GM18505 (cell line): ENCODE measurements around the gene C16orf46.
"Not testable (repeated sequence)": the region's sequence is repeated elsewhere in the genome, so short reads cannot be mapped to it uniquely, and the experiment has no call there.

ENCODE experiments used
- ATAC-seq: cut with Tn5 transposase; IDR thresholded peaks from one replicate; pipeline ENCODE4 v1.9.1; 2021; ENCODE audit not compliant: unreplicated experiment
- POLR2A ChIP-seq: IDR thresholded peaks from 4 replicates; pipeline ENCODE4 v1.6.1; 2011; ENCODE audit warnings: borderline replicate concordance; ENCODE audit not compliant: insufficient read depth, insufficient read length; ENCODE audit errors: extremely low read depth

Gene C16orf46, protein sequence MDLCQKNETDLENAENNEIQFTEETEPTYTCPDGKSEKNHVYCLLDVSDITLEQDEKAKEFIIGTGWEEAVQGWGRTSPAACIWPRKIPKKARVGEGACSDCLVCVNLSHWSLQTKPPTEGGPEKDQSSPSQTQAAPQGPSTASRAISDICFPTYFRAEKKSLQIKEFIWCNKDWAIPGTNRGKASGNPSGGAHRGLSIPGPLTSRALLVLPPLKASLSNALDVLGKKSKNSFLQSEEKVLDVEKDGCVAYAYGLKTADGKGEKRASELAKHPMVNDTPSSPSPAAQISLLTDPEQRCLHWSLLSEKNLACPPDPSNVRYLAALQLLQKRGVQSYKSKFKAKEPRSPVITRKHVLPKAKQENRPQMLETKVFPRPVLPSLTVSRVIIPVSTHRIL

DNA sequence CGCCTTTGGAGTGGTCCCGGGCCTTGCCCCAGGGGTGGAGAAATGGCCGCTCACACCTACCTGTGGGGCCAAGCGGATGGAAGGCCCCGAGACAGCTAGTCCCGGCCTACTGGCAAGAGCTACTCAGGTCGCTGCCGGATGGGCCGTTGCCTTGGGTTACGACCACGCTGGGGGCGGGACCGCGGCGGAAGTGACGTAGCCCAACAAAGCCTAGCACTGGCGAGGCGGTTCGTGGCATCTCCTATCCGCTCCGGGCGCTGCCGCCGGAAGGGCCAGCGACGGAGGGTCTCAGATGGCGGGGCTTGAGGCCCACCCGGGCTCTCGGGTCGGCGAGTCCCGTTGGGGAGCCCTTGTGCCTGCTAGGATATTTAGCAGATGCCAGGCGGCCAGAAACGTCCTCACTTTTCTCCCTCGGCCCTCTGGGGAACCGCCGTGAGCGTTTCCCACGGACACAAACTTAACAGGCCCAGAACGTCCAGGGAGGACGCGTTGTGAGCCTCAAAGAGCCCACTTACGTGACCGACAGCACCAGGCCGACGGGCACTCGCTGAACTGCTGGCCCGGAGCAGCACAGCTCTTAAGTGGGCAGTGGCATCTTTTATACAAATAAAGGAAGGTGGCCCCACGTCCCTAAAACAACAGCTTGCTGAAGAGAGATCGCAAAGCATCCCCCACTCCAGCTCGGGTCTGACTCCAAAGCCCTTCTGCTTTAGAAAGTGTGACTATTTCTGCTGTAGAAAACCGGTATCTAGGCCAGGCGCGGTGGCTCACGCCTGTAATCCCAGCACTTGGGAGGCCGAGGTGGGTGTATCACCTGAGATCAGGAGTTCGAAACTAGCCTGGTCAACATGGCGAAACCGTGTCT, at the start of gene C16orf46:
C16orf46 (minus strand) TSS at position 163 of the 865 bp plus-strand sequence. CDS start 13,283 bp downstream, outside the sequence.
- peak; percentile 90 for TF ChIP-seq POLR2A
- peak; percentile 96 for ATAC-seq

DNA sequence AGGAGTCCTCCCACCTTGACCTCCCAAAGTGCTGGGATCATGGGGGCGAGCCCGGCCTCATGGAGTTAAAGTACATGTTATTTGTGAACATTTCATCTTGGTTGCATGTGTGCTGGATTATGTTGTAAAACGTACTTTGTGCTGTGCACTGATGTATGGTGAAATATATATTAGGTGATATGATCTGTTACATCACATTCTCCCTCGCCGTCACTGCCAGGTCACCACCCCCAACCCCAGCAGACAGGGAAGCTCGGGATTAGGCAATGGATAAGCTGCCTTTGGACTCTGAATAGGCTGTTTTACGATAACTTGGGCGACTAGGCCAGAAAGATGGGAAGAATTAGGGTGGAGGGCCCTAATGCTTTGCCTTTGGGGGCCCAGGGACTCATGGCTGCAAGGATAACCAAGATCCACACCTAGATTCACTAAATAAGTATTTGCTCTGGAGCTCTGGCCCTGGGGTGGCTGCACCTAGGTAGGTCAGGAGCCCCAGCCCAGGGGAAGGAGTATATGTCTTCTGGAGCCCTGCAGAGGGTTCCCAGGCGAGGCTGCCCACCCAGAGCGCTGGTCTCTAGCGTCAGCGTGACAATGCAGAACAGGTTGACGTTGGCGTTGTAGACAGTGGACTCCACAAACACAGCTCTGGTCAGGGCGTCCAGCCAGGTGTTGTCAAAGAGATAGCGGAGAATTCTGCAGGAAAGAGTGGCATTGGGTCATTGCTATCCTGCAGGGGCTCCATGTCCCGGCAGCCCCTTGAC, 46.2 kb upstream of the C16orf46 start:
- no peak for TF ChIP-seq POLR2A
- ATAC-seq = no peak

DNA sequence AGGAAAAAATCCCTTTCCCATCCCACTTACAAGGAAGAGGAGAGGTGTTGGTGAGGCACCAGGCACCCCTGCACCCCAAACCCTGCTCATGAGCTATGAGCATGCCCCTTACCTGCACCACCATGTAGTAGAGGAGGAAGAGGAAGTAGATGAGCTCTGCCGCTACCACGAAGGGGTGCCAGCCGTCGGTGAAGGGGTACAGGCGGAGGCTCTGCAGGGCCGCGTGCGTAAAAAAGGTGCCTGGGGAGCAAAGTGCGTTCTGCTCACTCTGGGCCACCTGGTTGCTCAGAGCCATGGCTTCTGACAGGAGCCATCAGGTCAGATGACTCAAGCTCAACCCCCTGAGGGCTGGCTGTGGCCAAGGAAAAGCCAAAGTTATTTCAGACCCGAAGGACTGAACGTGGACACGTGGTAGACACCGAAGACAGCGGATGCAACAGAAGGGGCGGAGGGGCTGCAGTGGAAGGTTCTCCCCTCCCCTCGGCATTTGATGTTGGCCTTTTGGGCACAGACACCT, 44.5 kb upstream of the C16orf46 start:
- no peak for TF ChIP-seq POLR2A
- ATAC-seq = no peak

DNA sequence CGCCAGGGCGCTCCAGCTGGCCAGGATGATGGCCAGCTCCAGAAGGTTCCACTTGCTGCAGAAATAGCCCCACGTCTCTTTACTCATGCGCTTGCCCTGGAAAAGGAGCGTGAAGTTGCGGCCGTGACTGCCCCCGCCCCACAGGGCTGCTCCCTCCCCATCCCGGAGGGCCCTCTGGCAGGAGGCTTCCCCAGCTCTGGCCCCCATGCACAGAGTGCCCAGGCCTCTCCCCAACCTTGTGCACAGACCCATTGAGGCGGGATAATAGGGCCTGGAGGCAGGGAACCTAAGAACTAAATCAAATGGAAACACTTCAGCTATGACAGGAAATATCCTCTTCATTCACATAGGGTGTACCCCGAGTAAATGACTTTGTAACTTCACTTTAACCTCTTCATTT, 40.4 kb upstream of the C16orf46 start:
- no peak for TF ChIP-seq POLR2A
- no peak for ATAC-seq

DNA sequence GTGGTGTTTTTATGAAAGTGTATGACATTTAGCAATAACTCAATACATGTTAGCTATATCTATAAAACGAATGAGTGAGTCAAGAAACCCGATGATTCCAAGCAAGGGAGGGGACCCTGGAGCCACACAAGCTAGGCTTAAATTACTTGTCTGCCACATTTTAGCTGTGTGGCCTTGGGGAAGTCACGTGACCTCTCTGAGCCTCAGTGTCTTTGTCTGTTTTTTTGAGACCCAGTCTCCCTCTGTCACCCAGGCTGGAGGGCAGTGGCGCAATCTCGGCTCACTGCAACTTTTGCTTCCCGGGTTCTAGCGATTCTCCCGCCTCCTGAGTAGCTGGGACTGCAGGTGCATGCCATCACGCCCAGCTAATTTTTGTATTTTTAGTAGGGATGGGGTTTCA, 39.2 kb upstream of the C16orf46 start:
- ATAC-seq = no peak
- no peak for TF ChIP-seq POLR2A

DNA sequence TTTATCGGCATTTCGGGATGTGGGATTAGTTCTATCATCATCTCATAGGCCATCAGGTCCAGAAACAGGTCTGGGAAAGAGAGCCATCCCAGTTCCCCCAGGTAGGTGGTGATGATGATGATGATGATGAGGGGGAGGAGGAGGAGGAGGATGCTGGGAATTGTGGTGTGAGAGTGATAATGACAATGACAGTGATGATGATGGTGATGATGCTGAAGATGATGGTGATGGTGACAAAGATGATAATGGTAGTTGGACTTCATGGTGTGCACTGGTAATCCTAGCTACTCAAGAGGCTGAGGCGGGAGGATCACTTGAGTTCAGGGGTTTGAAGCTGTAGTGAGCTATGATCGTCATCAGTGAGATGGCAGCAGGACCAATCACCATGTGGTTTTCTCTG, 35.4 kb upstream of the C16orf46 start:
- TF ChIP-seq POLR2A = no peak
- ATAC-seq = no peak

DNA sequence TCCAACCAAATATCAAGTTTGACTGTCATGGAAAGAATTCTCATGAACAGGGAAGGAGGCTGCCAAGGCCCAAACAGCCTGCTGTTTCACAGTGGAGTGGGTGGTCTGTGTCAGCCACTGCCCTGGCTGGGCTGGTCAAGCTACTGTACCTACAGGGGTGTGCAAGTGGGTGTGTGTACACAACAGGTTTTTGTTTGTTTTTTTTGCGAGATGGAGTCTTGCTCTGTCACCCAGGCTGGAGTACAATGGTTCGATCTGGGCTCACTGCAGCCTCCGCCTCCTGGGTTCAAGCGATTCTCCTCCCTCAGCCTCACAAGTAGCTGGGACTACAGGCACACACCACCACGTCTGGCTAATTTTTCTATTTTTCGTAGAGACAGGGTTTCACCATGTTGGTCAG, 32.2 kb upstream of the C16orf46 start:
- not testable (repeated sequence) for ATAC-seq

DNA sequence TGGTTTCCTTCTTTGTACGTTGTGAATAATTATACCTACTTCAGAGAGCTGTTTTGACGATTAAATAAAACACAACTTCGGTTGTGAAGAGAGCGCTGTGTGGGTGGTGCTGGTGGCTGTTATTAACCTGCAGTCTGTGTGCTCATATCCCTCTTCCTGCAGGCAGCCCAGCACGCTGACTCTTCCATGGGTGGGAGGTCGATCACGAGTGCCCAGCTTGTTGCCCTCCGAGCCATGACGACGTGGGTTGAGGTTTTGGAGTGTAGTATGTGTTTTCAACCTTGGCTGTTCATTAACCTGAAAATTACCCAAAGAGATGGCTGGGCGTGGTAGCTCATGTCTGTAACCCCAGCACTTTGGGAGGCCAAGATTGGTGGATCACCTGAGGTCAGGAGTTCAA, 30.5 kb upstream of the C16orf46 start:
- no peak for TF ChIP-seq POLR2A

DNA sequence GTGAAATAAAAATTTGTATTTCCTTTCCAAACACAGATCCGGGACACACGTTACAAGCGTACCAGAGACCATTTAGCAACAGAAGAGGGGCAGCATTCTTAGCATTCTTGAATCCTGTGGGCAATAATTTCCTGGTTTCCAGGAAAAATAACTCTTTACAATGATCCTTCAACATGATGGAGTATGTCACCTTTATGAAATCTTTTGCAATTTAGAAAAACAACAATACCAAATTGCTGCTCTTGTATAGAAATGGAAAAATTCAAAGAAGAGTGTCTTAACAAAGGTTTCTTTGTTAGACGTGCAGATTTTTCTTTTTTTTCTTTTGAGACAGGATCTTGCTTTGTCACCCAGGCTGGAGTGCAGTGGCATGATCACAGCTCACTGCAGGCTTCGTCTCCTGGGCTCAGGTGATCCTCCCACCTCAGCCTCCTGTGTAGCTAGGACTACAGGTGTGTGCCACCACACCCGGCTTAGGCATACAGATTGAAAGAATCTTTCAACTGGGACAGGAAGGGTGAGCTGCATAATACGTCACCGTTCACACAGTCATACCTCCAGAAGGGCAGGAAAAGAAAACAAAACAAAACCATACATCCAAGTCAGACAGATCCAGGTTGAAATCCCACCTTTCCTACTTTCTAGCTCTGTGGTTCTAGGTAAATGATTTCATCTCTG, 29.9 kb upstream of the C16orf46 start:
- ATAC-seq = no peak
- no peak for TF ChIP-seq POLR2A

More for the DNA sequence above, 30.5 kb upstream of the C16orf46 start:
- no peak for ATAC-seq

DNA sequence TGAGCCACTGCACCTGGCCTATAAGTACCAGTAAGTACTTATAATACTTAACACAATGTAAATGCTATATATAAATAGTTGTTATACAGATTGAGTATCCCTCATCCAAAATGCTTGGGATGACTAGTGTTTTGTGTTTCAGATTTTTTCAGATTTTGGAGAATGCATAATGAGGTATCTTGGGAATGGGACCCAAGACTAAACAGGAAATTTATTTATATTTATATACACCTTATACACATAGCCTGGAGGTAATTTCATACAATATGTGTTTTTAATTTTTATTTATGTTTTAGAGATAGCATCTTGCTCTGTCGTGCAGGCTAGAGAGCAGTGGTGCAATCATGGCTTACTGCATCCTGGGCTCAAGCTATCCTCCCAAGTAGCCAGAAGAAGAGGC, 28.9 kb upstream of the C16orf46 start:
- no peak for TF ChIP-seq POLR2A
- no peak for ATAC-seq

DNA sequence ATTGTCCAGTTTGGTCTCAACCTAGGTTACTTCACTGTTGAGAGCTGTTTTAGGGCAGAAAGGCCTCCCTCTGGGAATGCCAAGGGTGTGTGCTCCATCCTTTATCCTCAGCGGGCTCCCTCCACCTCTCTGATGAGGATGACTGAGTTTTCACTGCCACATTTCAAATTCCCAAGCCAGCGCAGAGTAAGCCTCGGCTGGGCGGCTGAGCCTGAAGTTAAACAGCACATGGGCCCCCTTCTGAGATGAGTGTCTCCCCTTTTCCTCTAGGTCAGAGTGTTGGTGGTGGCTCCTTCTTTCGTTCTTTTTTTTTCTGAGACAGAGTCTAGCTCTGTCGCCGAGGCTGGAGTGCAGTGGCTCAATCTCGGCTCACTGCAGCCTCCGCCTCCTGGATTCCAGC, 24.7 kb upstream of the C16orf46 start:
- ATAC-seq = no peak
- no peak for TF ChIP-seq POLR2A

DNA sequence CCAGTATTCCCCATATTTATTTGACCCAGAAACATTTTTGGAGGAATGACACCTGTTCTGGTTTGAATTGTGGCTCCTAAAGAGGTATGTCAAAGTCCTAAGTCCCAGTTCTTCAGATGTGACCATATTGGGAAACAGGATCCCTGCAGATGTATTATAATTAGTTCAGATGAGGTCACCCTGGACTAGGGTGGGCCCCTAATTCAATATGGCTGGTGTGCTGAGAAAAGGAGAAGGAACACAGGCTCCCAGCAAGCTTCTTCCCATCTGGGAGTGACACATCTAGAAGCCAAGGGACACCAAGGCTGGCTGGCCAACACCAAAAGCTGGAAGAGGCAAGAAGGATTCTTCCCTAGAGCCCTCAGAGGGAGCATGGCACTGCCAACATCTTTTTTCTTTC, 22.9 kb upstream of the C16orf46 start:
- TF ChIP-seq POLR2A = no peak
- no peak for ATAC-seq
